ENCODE results near the gene TNKS2.
A peak's percentile ranks its signal among the peaks of the same experiment; 100 is the strongest.

- TF ChIP-seq POLR2AphosphoS5 (IDR thresholded peaks at IDR 0.05) (peak; percentile 66), POLR2A (IDR thresholded peaks at IDR 0.05) (no peak)
- TF ChIP-seq, protein P1, sequence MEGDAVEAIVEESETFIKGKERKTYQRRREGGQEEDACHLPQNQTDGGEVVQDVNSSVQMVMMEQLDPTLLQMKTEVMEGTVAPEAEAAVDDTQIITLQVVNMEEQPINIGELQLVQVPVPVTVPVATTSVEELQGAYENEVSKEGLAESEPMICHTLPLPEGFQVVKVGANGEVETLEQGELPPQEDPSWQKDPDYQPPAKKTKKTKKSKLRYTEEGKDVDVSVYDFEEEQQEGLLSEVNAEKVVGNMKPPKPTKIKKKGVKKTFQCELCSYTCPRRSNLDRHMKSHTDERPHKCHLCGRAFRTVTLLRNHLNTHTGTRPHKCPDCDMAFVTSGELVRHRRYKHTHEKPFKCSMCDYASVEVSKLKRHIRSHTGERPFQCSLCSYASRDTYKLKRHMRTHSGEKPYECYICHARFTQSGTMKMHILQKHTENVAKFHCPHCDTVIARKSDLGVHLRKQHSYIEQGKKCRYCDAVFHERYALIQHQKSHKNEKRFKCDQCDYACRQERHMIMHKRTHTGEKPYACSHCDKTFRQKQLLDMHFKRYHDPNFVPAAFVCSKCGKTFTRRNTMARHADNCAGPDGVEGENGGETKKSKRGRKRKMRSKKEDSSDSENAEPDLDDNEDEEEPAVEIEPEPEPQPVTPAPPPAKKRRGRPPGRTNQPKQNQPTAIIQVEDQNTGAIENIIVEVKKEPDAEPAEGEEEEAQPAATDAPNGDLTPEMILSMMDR (IDR thresholded peaks at IDR 0.05), result no peak
Observed at GRCh38 chr10:91883549-91884444, 85.6 kb downstream of the TNKS2 start.

All from prostate gland (tissue), 2 donors.